Neuronal stem cell (in vitro differentiated cells): ENCODE data around the gene ATAD5.
"Not testable (repeated sequence)": the region's sequence is repeated elsewhere in the genome, so short reads cannot be mapped to it uniquely, and the experiment has no call there.

Experiments used
- DNase-seq: peaks from one replicate; pipeline ENCODE4 v3.0.0-alpha.2; 2013; ENCODE audit warnings: low spot score
- H2AFZ ChIP-seq: one replicate; pipeline ENCODE4 v1.6.1; 2013; ENCODE audit warnings: mild to moderate bottlenecking, low read length, inconsistent platforms
- H2AK5ac ChIP-seq: 2 replicates; pipeline ENCODE4 v1.6.1; 2013; ENCODE audit warnings: low read depth, mild to moderate bottlenecking, inconsistent platforms, low read length, moderate library complexity, mixed read lengths
- H2BK120ac ChIP-seq: 2 replicates; pipeline ENCODE4 v1.6.1; 2013; ENCODE audit warnings: low read depth, mild to moderate bottlenecking, inconsistent platforms, low read length, moderate library complexity, mixed read lengths
- H2BK12ac ChIP-seq: one replicate; pipeline ENCODE4 v1.6.1; 2013; ENCODE audit warnings: low read length, inconsistent platforms
- H2BK15ac ChIP-seq: 2 replicates; pipeline ENCODE4 v1.6.1; 2013; ENCODE audit warnings: mild to moderate bottlenecking, low read length, inconsistent platforms, mixed read lengths
- H2BK5ac ChIP-seq: one replicate; pipeline ENCODE4 v1.6.1; 2013; ENCODE audit warnings: inconsistent platforms, mild to moderate bottlenecking, low read length, moderate library complexity
- H3K14ac ChIP-seq: one replicate; pipeline ENCODE4 v1.6.1; 2013; ENCODE audit warnings: low read length, inconsistent platforms
- H3K18ac ChIP-seq: 2 replicates; pipeline ENCODE4 v1.6.1; 2013; ENCODE audit warnings: low read length, inconsistent platforms
- H3K23ac ChIP-seq: 2 replicates; pipeline ENCODE4 v1.6.1; 2013; ENCODE audit warnings: low read depth, mild to moderate bottlenecking, mixed read lengths, low read length, inconsistent platforms; ENCODE audit not compliant: poor library complexity
- H3K27ac ChIP-seq: replicated peaks from 3 replicates; pipeline ENCODE4 v1.5.1; 2013; ENCODE audit warnings: low read length, inconsistent platforms
- H3K27me3 ChIP-seq, 3 experiments: 2 replicates each; pipeline ENCODE4 v1.6.1; 2013; ENCODE audit warnings: low read length in 3 of 3, mild to moderate bottlenecking in 2 of 3, inconsistent platforms in 1 of 3, low read depth in 1 of 3, mixed read lengths in 1 of 3, moderate library complexity in 1 of 3; ENCODE audit not compliant: control insufficient read depth in 3 of 3, insufficient read depth in 3 of 3
- H3K36me3 ChIP-seq, 2 donors: replicated peaks in 1 of 2; 2 replicates each; pipeline ENCODE4 v1.6.1; 2013; ENCODE audit warnings: low read length in 2 of 2; ENCODE audit not compliant: control insufficient read depth in 2 of 2, insufficient read depth in 2 of 2
- H3K4ac ChIP-seq: 2 replicates; pipeline ENCODE4 v1.6.1; 2013; ENCODE audit warnings: inconsistent platforms, mild to moderate bottlenecking, low read length, moderate library complexity
- H3K4me1 ChIP-seq, 2 donors: 1 replicate in 1 of 2; 2 replicates in 1 of 2; pipeline ENCODE4 v1.6.1; 2013; ENCODE audit warnings: low read length in 2 of 2, low read depth in 1 of 2; ENCODE audit not compliant: control insufficient read depth in 2 of 2, insufficient read depth in 1 of 2
- H3K4me2 ChIP-seq: one replicate; pipeline ENCODE4 v1.6.1; 2013; ENCODE audit warnings: mild to moderate bottlenecking, low read length, inconsistent platforms; ENCODE audit not compliant: insufficient read depth, poor library complexity, severe bottlenecking
- H3K4me3 ChIP-seq, 2 donors: 2 replicates each; pipeline ENCODE4 v1.5.1; 2013; ENCODE audit warnings: low read length in 2 of 2, mild to moderate bottlenecking in 2 of 2, inconsistent platforms in 1 of 2, moderate library complexity in 1 of 2
- H3K79me1 ChIP-seq: one replicate; pipeline ENCODE4 v1.6.1; 2013; ENCODE audit warnings: low read depth, mild to moderate bottlenecking, inconsistent platforms, low read length, moderate library complexity
- H3K9ac ChIP-seq: one replicate; pipeline ENCODE4 v1.6.1; 2013; ENCODE audit warnings: mild to moderate bottlenecking, low read depth, low read length, inconsistent platforms; ENCODE audit not compliant: poor library complexity
- H3K9me3 ChIP-seq, 2 donors: replicated peaks in 1 of 2; 2 replicates each; pipeline versions ENCODE3 to v1.6.1; 2013; ENCODE audit warnings: low read length in 2 of 2, mild to moderate bottlenecking in 2 of 2, inconsistent platforms in 1 of 2, low read depth in 1 of 2, mixed read lengths in 1 of 2, moderate library complexity in 1 of 2; ENCODE audit not compliant: control insufficient read depth in 2 of 2, insufficient read depth in 1 of 2
- H4K8ac ChIP-seq: one replicate; pipeline ENCODE4 v1.6.1; 2013; ENCODE audit warnings: low read depth, mild to moderate bottlenecking, inconsistent platforms, low read length, moderate library complexity
- H4K91ac ChIP-seq: one replicate; pipeline ENCODE4 v1.6.1; 2013; ENCODE audit warnings: low read length, low read depth, mild to moderate bottlenecking, inconsistent platforms; ENCODE audit not compliant: poor library complexity
- WGBS, 2 donors: extraction: QIAGEN DNeasy Blood & Tissue Kit; methylation state at CpG; one replicate each; pipeline ENCODE4 v1.1.7; 2013; ENCODE audit warnings: missing lambda C conversion rate in 2 of 2, mixed read lengths in 1 of 2; ENCODE audit not compliant: insufficient read length in 2 of 2, insufficient replicate concordance in 1 of 2; ENCODE audit errors: extremely low coverage in 2 of 2; 5-methylcytosine and 5-hydroxymethylcytosine counted together

The ATAD5 gene

GRCh38 chr17:30905742-30906100 is 74.0 kb downstream of the ATAD5 start:
- Histone ChIP-seq H3K4me2 (peak overlapping the region; percentile 85), H4K8ac (no peak overlapping the region)
- no CpG with 5 or more reads among the region's 11 CpGs for WGBS, 2 donors

GRCh38 chr17:30906101-30906911 is 74.5 kb downstream of the ATAD5 start, which contains the start of gene TEFM:
TEFM (minus strand) TSS chr17:30906238; CDS start chr17:30906198, 40 bp downstream.
- Histone ChIP-seq H3K4me1 (peaks cover 0 to 3% of the 10 kb centered on the region in 2 donors), H3K9ac (peak within 1 kb of the TSS; percentile 78), H4K91ac (no peak within 1 kb of the TSS), H2AFZ (peak within 1 kb of the TSS; percentile 98), H2BK5ac (no peak within 1 kb of the TSS), H3K14ac (no peak within 1 kb of the TSS), H3K27ac (peak within 1 kb of the TSS; percentile 29), H2BK120ac (no peak within 1 kb of the TSS), H3K4me2 (peak within 1 kb of the TSS; percentile 85), H3K18ac (peak within 1 kb of the TSS; percentile 92), H3K79me1 (peaks cover 2% of the 10 kb centered on the region), H3K36me3 (peaks cover 1 to 25% of the 10 kb centered on the region in 2 donors), H2BK15ac (no peak within 1 kb of the TSS), H3K4ac (no peak within 1 kb of the TSS), H3K27me3 (no peaks in the 10 kb centered on the region), H2BK12ac (no peak within 1 kb of the TSS), H3K9me3 (no peaks in the 10 kb centered on the region), H3K23ac (peak within 1 kb of the TSS; percentile 89), H4K8ac (no peak within 1 kb of the TSS), H2AK5ac (no peak within 1 kb of the TSS), H3K4me3 (peak within 1 kb of the TSS; percentile 80 to 88)
- WGBS, 2 donors: no CpG with 5 or more reads among the region's 47 CpGs
- peak; percentile 87 for DNase-seq

More at GRCh38 chr17:30905742-30906100, 74.0 kb downstream of the ATAD5 start:
- no peaks in the 10 kb centered on the region for H3K9me3 ChIP-seq
- H3K27ac ChIP-seq: no peak overlapping the region
- H2BK12ac ChIP-seq: no peak overlapping the region
- H3K4ac ChIP-seq: no peak overlapping the region
- no peak overlapping the region for H2BK15ac ChIP-seq
- no peak for DNase-seq
- H3K36me3 ChIP-seq: peaks cover 1 to 31% of the 10 kb centered on the region in 2 donors
- no peak overlapping the region for H3K18ac ChIP-seq
- H3K4me3 ChIP-seq: peak overlapping the region; percentile 80 to 88
- H3K27me3 ChIP-seq: no peaks in the 10 kb centered on the region
- H3K14ac ChIP-seq: no peak overlapping the region
- no peak overlapping the region for H2BK120ac ChIP-seq
- H4K91ac ChIP-seq: no peak overlapping the region
- no peak overlapping the region for H2AK5ac ChIP-seq
- peaks cover 2% of the 10 kb centered on the region for H3K79me1 ChIP-seq
- H3K4me1 ChIP-seq: peaks cover 0 to 3% of the 10 kb centered on the region in 2 donors
- H2BK5ac ChIP-seq: no peak overlapping the region
- H3K23ac ChIP-seq: no peak overlapping the region
- H2AFZ ChIP-seq: peak overlapping the region; percentile 98
- peak overlapping the region; percentile 78 for H3K9ac ChIP-seq

- no peak overlapping the region for H3K14ac ChIP-seq
- no CpG with 5 or more reads among the region's 3 CpGs for WGBS, 2 donors
- H3K4me3 ChIP-seq: no peak overlapping the region
- H4K8ac ChIP-seq: no peak overlapping the region
- H3K4ac ChIP-seq: no peak overlapping the region
- H3K9me3 ChIP-seq: no peaks in the 10 kb centered on the region
- no peak overlapping the region for H2BK5ac ChIP-seq
- no peak for DNase-seq
- peaks cover 0 to 4% of the 10 kb centered on the region in 2 donors for H3K36me3 ChIP-seq
- H4K91ac ChIP-seq: no peak overlapping the region
- no peak overlapping the region for H3K27ac ChIP-seq
- H3K18ac ChIP-seq: no peak overlapping the region
- no peak overlapping the region for H2AK5ac ChIP-seq
- H3K4me1 ChIP-seq: peaks cover 0 to 3% of the 10 kb centered on the region in 2 donors
- H2BK120ac ChIP-seq: no peak overlapping the region
- no peak overlapping the region for H2BK12ac ChIP-seq
- no peak overlapping the region for H3K23ac ChIP-seq
- no peaks in the 10 kb centered on the region for H3K27me3 ChIP-seq
- H3K4me2 ChIP-seq: no peak overlapping the region
- peaks cover 2% of the 10 kb centered on the region for H3K79me1 ChIP-seq
- no peak overlapping the region for H2AFZ ChIP-seq
- H2BK15ac ChIP-seq: no peak overlapping the region
- H3K9ac ChIP-seq: no peak overlapping the region
Observed at GRCh38 chr17:30908717-30909420, 77.1 kb downstream of the ATAD5 start.

- not testable (repeated sequence) for H2BK5ac ChIP-seq, H2BK15ac ChIP-seq, H2AFZ ChIP-seq, H3K27ac ChIP-seq, H3K14ac ChIP-seq, H3K23ac ChIP-seq, H3K4me3 ChIP-seq, H3K18ac ChIP-seq, H3K27me3 ChIP-seq, H2AK5ac ChIP-seq, H3K36me3 ChIP-seq, H2BK12ac ChIP-seq, H3K9ac ChIP-seq, H3K4me2 ChIP-seq, H3K4ac ChIP-seq, H3K4me1 ChIP-seq, DNase-seq, H3K9me3 ChIP-seq, H2BK120ac ChIP-seq, H3K79me1 ChIP-seq, H4K8ac ChIP-seq, H4K91ac ChIP-seq
- WGBS, 2 donors: no CpG with 5 or more reads among the region's 7 CpGs
Observed at GRCh38 chr17:30910151-30910550, 78.4 kb downstream of the ATAD5 start.
